Measurements from ENCODE around the gene TXNDC2. TPM values are rescaled to one million over a fixed set of nuclear protein-coding genes. Genes with fewer than 3 reads are reported as not detected.

The TXNDC2 gene
- total RNA-seq, 4 donors from 2014 or later, result 0.62 to 0.96 TPM; not detected in 2

- TF ChIP-seq EP300 (IDR thresholded peaks at IDR 0.05) (no peak), POLR2AphosphoS5 (IDR thresholded peaks at IDR 0.05) (no peak)
- TF ChIP-seq, protein P1, sequence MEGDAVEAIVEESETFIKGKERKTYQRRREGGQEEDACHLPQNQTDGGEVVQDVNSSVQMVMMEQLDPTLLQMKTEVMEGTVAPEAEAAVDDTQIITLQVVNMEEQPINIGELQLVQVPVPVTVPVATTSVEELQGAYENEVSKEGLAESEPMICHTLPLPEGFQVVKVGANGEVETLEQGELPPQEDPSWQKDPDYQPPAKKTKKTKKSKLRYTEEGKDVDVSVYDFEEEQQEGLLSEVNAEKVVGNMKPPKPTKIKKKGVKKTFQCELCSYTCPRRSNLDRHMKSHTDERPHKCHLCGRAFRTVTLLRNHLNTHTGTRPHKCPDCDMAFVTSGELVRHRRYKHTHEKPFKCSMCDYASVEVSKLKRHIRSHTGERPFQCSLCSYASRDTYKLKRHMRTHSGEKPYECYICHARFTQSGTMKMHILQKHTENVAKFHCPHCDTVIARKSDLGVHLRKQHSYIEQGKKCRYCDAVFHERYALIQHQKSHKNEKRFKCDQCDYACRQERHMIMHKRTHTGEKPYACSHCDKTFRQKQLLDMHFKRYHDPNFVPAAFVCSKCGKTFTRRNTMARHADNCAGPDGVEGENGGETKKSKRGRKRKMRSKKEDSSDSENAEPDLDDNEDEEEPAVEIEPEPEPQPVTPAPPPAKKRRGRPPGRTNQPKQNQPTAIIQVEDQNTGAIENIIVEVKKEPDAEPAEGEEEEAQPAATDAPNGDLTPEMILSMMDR (IDR thresholded peaks at IDR 0.05), result no peak
- peaks cover 7 to 76% (median 13%) of the 10 kb centered on the region in 3 donors for H3K4me1 ChIP-seq
- ATAC-seq, result no peak
- H3K9me3 ChIP-seq, result no peaks in the 10 kb centered on the region
- WGBS, 2 donors (ENCODE audit: low coverage in 1 of 2), result 80 to 100% methylated on average over 1 to 3 of the region's 6 CpGs
- no peak overlapping the region for H3K4me3 ChIP-seq
- no peaks in the 10 kb centered on the region for H3K27me3 ChIP-seq
- no peaks in the 10 kb centered on the region for H3K36me3 ChIP-seq
- peak overlapping the region in 2 of 4 donors; percentile 42 to 50 for H3K27ac ChIP-seq
Measured at GRCh38 chr18:9842448-9842847, 43.3 kb upstream of the TXNDC2 start.

GRCh38 chr18:9845256-9845655 lies 40.5 kb upstream of the TXNDC2 start:
- WGBS, 2 donors (ENCODE audit: low coverage in 1 of 2), result 77 to 92% methylated on average over 3 of the region's 3 CpGs
- TF ChIP-seq, protein P1 (IDR thresholded peaks at IDR 0.05), result no peak
- TF ChIP-seq POLR2A (IDR thresholded peaks at IDR 0.05), result no peak
- ATAC-seq, result no peak
- Histone ChIP-seq H3K27ac (no peak overlapping the region), H3K36me3 (no peaks in the 10 kb centered on the region), H3K27me3 (no peaks in the 10 kb centered on the region), H3K4me1 (peaks cover 7 to 69% (median 8%) of the 10 kb centered on the region in 3 donors), H3K9me3 (no peaks in the 10 kb centered on the region), H3K4me3 (no peak overlapping the region)

GRCh38 chr18:9846162-9846925 lies 39.4 kb upstream of the TXNDC2 start:
- ATAC-seq, result peak; percentile 44
- H3K36me3 ChIP-seq, result no peaks in the 10 kb centered on the region

DNA sequence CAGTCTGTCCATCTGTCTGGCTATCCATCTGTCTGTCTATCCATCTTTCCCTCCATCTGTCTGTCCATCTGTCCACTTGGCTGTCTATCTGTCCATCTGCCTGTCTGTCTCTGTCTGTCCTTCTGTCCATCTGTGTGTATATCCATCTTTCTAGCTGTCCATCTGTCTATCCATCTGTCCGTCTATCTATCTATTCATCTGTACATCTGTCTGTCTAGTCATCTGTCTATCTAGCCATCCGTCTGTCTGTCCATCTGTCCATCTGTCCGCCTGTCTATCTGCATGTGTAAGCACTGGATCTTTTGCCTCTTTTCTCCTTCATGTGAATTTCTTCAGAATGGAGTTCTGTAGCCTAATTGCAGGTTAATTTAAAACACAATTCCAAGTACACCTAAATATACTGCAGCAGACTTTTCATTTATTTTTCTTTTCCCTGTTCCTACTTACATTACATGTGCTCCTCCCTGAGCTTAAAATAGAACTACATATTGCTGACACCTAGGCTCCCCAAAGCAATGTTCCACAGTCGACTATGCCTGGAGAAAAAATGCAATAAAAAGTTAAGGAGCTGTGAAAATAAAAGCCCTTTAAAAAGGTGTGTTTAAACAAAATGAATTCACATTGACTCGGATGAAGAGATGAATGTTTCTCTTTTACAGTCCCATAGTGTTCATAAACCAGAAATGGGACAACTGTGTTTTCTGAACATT lies 37.4 kb upstream of the TXNDC2 start:
- H3K36me3 ChIP-seq, result no peaks in the 10 kb centered on the region
- ATAC-seq, result no peak
- H3K4me1 ChIP-seq, result peaks cover 3 to 46% (median 8%) of the 10 kb centered on the region in 3 donors
- H3K4me3 ChIP-seq, result no peak overlapping the region
- TF ChIP-seq POLR2A (IDR thresholded peaks at IDR 0.05), result no peak
- TF ChIP-seq POLR2AphosphoS5 (IDR thresholded peaks at IDR 0.05), result no peak
- TF ChIP-seq, protein P1 (IDR thresholded peaks at IDR 0.05), result no peak
- TF ChIP-seq EP300 (IDR thresholded peaks at IDR 0.05), result no peak
- H3K27me3 ChIP-seq, result no peaks in the 10 kb centered on the region
- 76% methylated on average over 4 to 5 of the region's 5 CpGs for WGBS, 2 donors (ENCODE audit: low coverage in 1 of 2)
- H3K27ac ChIP-seq, result peak overlapping the region in 1 of 4 donors; percentile 18
- H3K9me3 ChIP-seq, result no peaks in the 10 kb centered on the region

More at GRCh38 chr18:9846162-9846925, 39.4 kb upstream of the TXNDC2 start:
- Histone ChIP-seq H3K4me3 (peak overlapping the region in 1 of 2 donors; percentile 32), H3K9me3 (no peaks in the 10 kb centered on the region), H3K27me3 (no peaks in the 10 kb centered on the region), H3K4me1 (peaks cover 7 to 66% (median 8%) of the 10 kb centered on the region in 3 donors), H3K27ac (peak overlapping the region; percentile 62 to 77 (median 74))
- TF ChIP-seq POLR2AphosphoS5 (IDR thresholded peaks at IDR 0.05) (peak; percentile 48), POLR2A (IDR thresholded peaks at IDR 0.05) (no peak)
- 0 to 12% methylated on average over 2 to 9 of the region's 10 CpGs for WGBS, 2 donors (ENCODE audit: low coverage in 1 of 2)

GRCh38 chr18:9849407-9850283 lies 36.1 kb upstream of the TXNDC2 start:
- no peaks in the 10 kb centered on the region for H3K36me3 ChIP-seq
- peak overlapping the region in 1 of 4 donors; percentile 8 for H3K27ac ChIP-seq
- peaks cover 8 to 53% (median 13%) of the 10 kb centered on the region in 3 donors for H3K4me1 ChIP-seq
- 76 to 81% methylated on average over 15 to 16 of the region's 18 CpGs for WGBS, 2 donors (ENCODE audit: low coverage in 1 of 2)
- no peaks in the 10 kb centered on the region for H3K9me3 ChIP-seq
- H3K4me3 ChIP-seq, result no peak overlapping the region
- peak; percentile 58 for ATAC-seq
- TF ChIP-seq, protein P1 (IDR thresholded peaks at IDR 0.05), result no peak
- no peak for TF ChIP-seq EP300 (IDR thresholded peaks at IDR 0.05)
- no peak for TF ChIP-seq POLR2A (IDR thresholded peaks at IDR 0.05)
- TF ChIP-seq POLR2AphosphoS5 (IDR thresholded peaks at IDR 0.05), result no peak
- H3K27me3 ChIP-seq, result no peaks in the 10 kb centered on the region
